GM21723 (cell line): ENCODE measurements around the gene ELMO3.

Source experiments
- ATAC-seq: cut with Tn5 transposase; IDR thresholded peaks from one replicate; pipeline ENCODE4 v1.9.1; 2021; ENCODE audit warnings: mild to moderate bottlenecking, moderate library complexity; ENCODE audit not compliant: unreplicated experiment

Gene ELMO3

DNA sequence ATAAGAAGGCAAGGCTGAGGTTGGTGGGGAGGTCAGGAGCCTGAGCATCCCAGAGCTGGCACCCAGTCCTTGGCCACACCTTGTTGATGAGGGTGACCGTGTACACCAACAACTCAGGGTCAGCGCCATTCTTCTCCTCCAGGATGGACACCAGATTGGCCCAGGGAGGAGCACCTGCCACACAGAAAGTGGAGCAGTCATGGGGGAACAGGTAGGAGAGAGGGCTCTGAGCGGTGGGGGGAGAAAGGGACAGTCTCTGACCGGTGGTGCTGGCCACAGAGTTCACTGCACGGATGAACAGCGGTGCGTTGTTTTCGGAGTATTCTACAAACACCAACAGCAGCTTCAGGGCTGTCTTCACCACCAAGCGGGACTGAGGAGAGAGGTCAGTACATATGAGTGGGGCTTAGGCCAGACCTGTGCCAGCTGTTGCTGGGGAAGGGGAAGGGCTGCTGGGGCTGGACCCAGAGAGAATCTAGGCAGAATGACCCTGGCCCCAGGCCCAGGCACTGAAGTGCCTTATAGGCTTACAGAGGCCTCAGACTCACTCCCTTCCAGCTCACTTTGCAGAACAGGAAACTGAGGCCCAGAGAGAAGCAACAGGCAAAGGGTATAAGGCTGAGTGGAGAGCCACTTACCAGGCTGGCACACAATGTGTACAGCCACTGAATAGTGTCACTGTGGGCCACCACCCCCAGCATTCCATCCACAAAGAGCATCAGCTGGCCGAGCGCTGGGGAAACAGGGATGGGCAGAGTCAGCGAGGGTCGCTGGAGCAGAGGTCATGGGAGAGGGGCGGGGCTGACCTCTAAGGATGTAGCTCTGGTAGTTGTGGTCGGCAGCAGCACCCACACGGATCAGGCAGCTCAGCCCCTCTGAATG lies 38.7 kb downstream of the ELMO3 start:
- no peak for ATAC-seq

DNA sequence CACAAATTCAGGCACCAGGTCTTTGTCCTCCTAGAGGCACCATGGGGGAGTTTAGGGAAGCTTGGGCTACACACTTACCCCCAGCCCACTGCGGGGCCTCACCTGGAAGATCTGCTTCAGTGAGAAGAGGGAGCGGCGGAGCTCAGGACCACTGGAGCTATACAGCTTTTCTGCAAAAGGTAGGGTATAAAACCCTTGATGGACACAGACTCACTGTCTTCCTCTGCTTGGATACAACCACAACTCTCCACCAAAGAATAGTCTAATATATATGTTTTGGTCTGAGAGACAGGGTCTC lies 39.3 kb downstream of the ELMO3 start:
- ATAC-seq, result no peak

DNA sequence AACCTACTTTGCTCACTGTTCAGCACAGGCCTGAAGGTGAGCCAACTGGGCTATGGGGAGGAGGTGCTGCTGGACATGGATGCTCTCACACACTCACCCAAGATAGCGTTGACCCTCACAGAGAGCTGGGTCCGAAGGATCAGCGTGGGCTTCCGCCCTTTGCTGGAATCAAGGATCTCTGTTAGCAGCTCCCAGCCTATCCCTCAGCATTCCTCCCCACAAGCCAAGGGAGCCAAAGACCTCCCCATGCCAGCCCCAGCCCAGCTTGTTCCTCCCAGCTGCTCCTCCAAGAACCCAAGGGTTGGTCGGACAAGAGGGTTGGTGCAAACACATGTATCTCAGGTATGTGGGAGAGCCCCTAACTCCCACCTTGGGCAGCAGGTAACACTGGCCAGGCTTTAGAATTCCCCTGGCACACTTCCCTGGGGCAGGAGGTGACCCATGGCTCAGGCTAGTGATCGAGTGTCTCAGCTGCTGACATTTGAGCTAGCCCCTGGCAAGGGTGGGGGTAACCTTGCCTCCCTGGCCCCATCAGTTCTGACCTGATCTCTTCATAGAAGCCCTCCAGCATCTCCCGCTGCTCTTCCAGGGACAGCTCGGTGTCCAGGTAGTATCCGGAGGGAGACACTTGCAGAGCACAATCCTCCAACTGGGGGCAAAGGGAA lies 40.0 kb downstream of the ELMO3 start:
- ATAC-seq, result no peak

GRCh38 chr16:67240506-67240905 lies 41.6 kb downstream of the ELMO3 start:
- ATAC-seq, result no peak

DNA sequence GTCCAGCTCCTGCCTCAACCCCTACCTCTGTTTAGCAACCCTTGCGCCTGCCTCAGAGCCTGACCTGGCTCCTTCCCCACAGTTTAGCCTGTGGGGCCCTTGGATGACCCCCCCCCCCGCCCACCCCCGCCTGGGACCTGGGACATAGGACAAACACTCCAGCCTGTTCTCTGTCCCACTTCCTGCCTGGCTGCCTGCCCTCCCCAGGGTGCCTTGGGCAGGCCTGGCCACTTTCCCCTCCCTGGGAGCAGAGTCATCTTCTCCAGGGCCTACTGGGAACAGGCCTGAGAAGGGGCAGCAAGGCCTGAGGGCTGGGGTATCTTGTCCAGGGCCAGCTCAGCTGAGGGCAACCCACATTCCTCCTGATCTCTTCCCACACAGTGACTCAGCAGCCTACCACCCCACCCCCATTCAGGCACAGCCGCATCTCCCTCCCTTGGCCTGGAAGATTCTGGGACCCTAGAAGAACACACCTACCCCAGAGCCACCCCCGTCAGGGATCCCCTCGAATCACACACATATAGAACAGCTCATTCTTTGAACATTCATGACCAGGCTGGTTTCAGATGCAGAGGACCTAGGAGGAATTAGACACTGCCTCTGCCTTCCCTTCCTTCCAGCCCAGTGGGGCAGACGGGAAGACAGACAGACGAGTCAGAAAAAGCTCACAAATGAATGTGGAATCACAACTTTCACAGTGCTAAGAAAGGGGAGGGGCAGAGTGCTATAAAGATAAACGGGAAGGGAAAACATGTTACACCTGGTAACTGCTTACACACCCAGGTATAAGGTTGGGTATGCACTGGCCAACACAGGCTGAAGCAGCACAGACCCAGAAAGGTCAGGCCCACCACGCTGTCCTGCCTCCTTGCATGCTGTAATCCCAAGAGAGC lies 42.3 kb downstream of the ELMO3 start:
- no peak for ATAC-seq

DNA sequence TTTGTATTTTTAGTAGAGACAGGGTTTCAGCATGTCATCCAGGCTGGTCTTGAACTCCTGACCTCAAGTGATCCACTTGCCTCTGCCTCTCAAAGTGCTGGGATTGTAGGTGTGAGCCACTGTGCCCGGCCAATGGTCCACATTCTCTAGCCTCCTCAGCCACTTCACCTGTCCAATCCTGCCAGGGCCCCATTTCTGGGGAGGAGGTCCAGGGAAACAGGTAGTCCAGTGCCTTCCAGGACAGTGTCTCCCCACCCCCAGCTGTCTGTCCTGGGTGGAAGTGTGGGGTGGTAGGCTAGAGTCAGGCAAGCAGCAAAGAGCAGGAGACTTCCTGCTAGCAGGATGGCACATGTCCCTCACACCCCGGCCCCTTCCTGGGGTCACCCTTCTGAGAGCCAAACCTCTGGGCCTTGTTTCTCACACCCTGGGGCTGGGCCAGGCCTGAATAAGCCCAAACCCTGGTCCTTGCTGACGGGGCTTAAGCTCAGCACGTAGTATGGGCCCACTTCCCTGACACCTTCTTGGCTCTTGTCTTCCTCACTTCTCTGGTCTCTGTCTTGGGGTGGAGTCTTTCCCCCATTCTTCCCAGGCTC lies 43.3 kb downstream of the ELMO3 start:
- ATAC-seq, result no peak

DNA sequence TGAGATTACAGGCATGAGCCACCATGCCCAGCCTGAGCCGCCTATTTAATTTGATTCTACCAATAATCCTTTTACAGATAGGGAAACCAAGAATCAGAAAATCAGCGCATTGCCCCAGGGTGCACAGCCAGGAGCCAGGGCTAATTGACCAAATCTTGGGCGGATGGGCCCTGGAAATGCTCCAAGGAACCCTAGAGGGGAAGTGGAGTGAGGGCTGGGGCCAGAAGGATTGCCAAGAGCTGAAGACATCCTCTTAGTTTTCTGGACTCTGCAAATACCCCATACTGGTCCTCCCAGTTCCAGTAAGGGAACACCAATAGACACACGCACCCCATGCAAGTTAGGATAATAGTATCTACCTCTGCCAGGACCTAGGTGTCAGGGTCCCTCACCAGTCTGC lies 44.5 kb downstream of the ELMO3 start:
- ATAC-seq, result no peak

DNA sequence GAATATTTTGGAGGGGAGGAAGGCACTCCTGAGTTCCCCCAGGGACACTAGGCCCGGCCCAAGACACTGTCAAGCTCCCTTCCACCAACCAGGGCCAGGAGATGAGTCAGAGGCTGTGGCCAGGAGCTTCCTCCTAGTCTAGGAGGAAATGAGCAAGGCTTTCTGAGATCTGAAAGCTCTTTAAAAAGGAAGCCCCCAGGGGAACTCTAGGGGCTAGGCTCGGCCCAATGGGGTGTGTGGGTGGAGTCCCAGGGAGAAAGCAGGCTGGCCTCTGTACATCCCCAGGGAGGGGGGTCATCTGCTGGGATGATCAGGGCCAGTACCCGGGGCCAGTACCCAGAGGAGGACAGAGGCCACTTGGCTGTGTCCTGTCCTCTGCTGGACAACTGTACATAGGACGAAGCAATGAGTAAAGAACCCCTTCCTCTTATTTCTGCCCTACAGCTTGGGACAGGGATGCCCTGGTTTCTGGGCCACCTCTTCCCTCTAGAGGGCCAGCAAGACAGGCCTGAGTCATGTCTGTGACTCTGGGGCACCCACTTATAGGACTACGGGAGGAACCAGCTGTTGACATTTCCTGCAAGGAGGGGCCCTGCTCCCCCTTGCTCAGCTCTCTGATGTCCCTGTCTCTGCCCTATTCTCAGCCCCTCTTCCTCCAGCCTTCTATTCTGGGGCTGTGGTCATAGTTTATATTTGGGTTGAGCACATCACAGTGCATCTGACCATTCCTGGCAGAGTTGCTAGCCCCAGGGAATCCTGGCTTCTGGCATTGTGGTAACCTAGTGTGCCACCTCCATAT lies 45.7 kb downstream of the ELMO3 start:
- peak; percentile 56 for ATAC-seq

DNA sequence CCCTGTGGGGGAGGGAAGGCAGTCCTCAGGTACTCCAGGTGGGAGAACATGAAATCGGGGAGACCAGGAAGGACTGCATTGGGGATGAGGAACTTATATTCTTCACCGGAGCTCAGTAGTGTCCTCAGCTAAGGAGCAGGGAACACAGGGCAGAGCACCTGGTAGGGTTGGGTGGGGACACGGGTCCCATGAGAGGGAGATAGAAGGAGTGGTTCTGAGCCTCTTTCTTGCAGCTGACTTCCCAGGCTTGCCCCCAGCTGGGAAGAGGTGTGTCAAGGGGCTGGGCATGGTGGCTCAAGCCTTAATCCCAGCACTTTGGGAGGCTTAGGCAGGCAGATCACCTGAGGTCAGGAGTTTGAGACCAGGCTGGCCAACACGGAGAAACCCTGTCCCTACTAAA lies 46.3 kb downstream of the ELMO3 start:
- no peak for ATAC-seq

DNA sequence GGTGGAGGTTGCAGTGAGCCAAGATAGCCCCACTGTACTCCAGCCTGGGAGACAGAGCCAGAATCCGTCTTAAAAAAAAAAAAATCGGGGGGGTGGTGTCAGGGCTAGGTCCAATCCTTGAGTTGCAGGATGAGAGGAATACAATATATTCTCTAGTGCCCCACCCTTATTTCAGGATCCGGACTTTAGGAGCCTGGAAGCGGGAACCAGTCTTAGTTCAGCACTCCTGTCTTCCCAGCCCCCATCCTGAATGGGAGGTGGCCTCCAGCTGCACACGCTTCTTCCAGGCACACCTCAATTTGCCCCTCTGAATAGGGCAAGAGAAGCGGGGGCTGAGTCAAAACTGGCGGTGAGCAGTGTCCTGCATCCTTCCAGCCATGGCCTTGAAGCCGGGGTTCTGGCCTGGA lies 46.7 kb downstream of the ELMO3 start:
- no peak for ATAC-seq

GRCh38 chr16:67246081-67246755 lies 47.3 kb downstream of the ELMO3 start:
- peak; percentile 29 for ATAC-seq

GRCh38 chr16:67246756-67247191 lies 47.8 kb downstream of the ELMO3 start:
- peak; percentile 21 for ATAC-seq

- peak; percentile 40 for ATAC-seq
Observed at GRCh38 chr16:67247192-67248072, 48.5 kb downstream of the ELMO3 start, which contains the start of gene FHOD1. FHOD1 (minus strand) TSS chr16:67247481; CDS start chr16:67247410, 71 bp downstream.

- no peak for ATAC-seq
Observed at GRCh38 chr16:67248073-67248400, 49.1 kb downstream of the ELMO3 start.

GRCh38 chr16:67248401-67249177 lies 49.7 kb downstream of the ELMO3 start, which contains the start of gene SLC9A5:
SLC9A5 (plus strand) TSS chr16:67248979; CDS start chr16:67249015, 36 bp downstream.
- no peak for ATAC-seq

DNA sequence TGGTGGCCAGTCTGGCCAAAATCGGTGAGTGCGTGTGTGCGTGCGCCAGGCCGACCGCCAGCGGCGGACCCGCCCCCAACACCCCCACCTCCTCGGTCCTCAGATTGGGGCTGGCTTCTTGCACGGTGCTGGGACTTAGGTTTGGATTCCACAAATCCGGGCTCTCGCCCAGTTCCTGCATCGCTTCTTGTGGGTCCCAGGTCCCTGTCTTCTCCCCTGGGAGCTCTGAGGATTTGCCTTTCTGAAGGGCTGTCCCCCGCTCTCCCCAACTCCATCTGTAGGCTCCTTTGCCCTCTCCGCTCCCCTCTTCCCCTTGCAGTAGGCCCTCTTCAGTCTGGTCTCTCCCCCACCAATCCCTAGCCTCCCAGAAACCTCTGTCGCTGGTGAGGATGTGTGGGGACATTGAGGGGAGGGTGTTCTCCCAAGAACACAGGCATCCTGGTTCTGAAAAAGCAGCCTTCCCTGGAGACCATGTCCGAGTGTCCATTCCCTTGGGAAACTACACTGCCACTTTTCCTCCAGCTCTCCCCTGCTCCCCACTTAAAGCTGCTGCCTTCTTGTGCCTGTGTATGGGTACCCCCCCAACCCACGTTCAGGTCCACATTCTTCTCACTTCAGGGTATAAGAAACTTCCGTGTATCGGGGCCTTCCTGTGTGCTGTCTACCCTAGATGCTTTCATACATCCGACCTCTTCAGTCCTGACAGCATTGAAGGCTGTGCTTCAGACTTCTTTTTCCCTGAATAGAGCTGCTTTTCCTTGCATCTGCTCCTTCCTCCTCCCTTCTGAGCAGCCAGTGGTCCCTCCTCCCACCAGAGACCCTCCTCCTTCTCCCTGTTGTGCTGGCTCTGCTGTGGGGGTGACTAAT lies 50.5 kb downstream of the ELMO3 start:
- no peak for ATAC-seq

GRCh38 chr16:67250045-67250327 lies 51.1 kb downstream of the ELMO3 start:
- no peak for ATAC-seq
